Loucy (cell line): Measurements from ENCODE around the gene MMEL1.

Experiments
- H2AFZ ChIP-seq: fragments of 200-600 bp; sonication (generic); 2 replicates; pipeline ENCODE4 v1.6.0; 2016; ENCODE audit warnings: antibody characterized with exemption, mild to moderate bottlenecking, low read length, moderate library complexity
- H3F3A ChIP-seq: fragments of 200-600 bp; 2 replicates; pipeline ENCODE4 v1.6.0; 2016; ENCODE audit warnings: antibody characterized with exemption, low read depth, mild to moderate bottlenecking
- H3K27me3 ChIP-seq: fragments of 200-600 bp; sonication (generic); 2 replicates; pipeline ENCODE4 v1.6.1; 2014; ENCODE audit warnings: low read length, mild to moderate bottlenecking; ENCODE audit not compliant: insufficient read depth, poor library complexity, severe bottlenecking
- H3K36me3 ChIP-seq: fragments of 200-600 bp; sonication (generic); 2 replicates; pipeline ENCODE4 v1.6.1; 2016; ENCODE audit warnings: low read length; ENCODE audit not compliant: insufficient read depth
- H3K4me1 ChIP-seq: fragments of 200-600 bp; sonication (generic); 2 replicates; pipeline ENCODE4 v1.5.1; 2014; ENCODE audit warnings: low read length, mild to moderate bottlenecking; ENCODE audit not compliant: insufficient read depth, poor library complexity, severe bottlenecking
- H3K4me2 ChIP-seq: fragments of 200-600 bp; sonication (generic); 2 replicates; pipeline ENCODE4 v1.6.0; 2014; ENCODE audit warnings: antibody characterized with exemption, low read length, low read depth, mild to moderate bottlenecking; ENCODE audit not compliant: poor library complexity, severe bottlenecking
- H3K4me3 ChIP-seq: fragments of 200-600 bp; sonication (generic); 2 replicates; pipeline ENCODE4 v1.5.1; 2014; ENCODE audit warnings: low read length, mild to moderate bottlenecking, mixed read lengths; ENCODE audit not compliant: poor library complexity, severe bottlenecking
- H3K79me2 ChIP-seq: fragments of 200-600 bp; sonication (generic); 2 replicates; pipeline ENCODE4 v1.6.1; 2014; ENCODE audit warnings: low read length; ENCODE audit not compliant: insufficient read depth
- H3K9ac ChIP-seq: fragments of 200-600 bp; sonication (generic); 2 replicates; pipeline ENCODE4 v1.6.0; 2014; ENCODE audit warnings: mild to moderate bottlenecking, low read depth, low read length, moderate library complexity; ENCODE audit not compliant: poor library complexity, severe bottlenecking
- H3K9me2 ChIP-seq: fragments of 200-600 bp; sonication (generic); replicated peaks from 2 replicates; pipeline ENCODE4 v1.6.1; 2016; ENCODE audit warnings: low read depth, low read length, mixed read lengths
- H3K9me3 ChIP-seq: fragments of 200-600 bp; sonication (generic); 2 replicates; pipeline ENCODE4 v1.6.1; 2014; ENCODE audit warnings: mild to moderate bottlenecking, antibody characterized with exemption, low read length, low read depth; ENCODE audit not compliant: insufficient read depth
- H4K20me1 ChIP-seq: fragments of 200-600 bp; sonication (generic); 2 replicates; pipeline ENCODE4 v1.6.0; 2014; ENCODE audit warnings: antibody characterized with exemption, low read length, mild to moderate bottlenecking; ENCODE audit not compliant: insufficient read depth, poor library complexity, severe bottlenecking
- CTCF ChIP-seq: fragments of 200-600 bp; sonication (generic); conservative IDR thresholded peaks from 2 replicates; pipeline ENCODE4 v1.5.1; 2014; ENCODE audit warnings: mild to moderate bottlenecking, antibody characterized with exemption, low read length
- EZH2phosphoT487 ChIP-seq: fragments of 200-600 bp; IDR thresholded peaks from 2 replicates; pipeline ENCODE4 v1.6.1; 2018; ENCODE audit warnings: antibody characterized with exemption, mild to moderate bottlenecking, moderate library complexity, borderline replicate concordance

MMEL1 gene

GRCh38 chr1:2591233-2591580, 41.6 kb downstream of the MMEL1 start:
- no peaks in the 10 kb centered on the region for H3K36me3 ChIP-seq
- H3K4me2 ChIP-seq = no peak overlapping the region
- no peaks in the 10 kb centered on the region for H3K9me3 ChIP-seq
- H3K9me2 ChIP-seq = no peaks in the 10 kb centered on the region
- H3K27me3 ChIP-seq = no peaks in the 10 kb centered on the region
- peaks cover 3% of the 10 kb centered on the region for H4K20me1 ChIP-seq
- H3K4me3 ChIP-seq = no peak overlapping the region
- H3K4me1 ChIP-seq = peaks cover 8% of the 10 kb centered on the region
- TF ChIP-seq EZH2phosphoT487 (no peak), CTCF (no peak)
- no peak overlapping the region for H2AFZ ChIP-seq
- peaks cover 3% of the 10 kb centered on the region; the same call in 1 of the 2 replicates for H3K79me2 ChIP-seq
- no peaks in the 10 kb centered on the region for H3F3A ChIP-seq
- no peak overlapping the region for H3K9ac ChIP-seq

GRCh38 chr1:2590233-2591141, 42.3 kb downstream of the MMEL1 start:
- peaks cover 3% of the 10 kb centered on the region for H4K20me1 ChIP-seq
- peaks cover 11% of the 10 kb centered on the region for H3K4me1 ChIP-seq
- H3K9me2 ChIP-seq = no peaks in the 10 kb centered on the region
- no peaks in the 10 kb centered on the region for H3K27me3 ChIP-seq
- TF ChIP-seq EZH2phosphoT487 = no peak
- no peak for TF ChIP-seq CTCF
- H3K36me3 ChIP-seq = no peaks in the 10 kb centered on the region
- no peak overlapping the region for H3K4me3 ChIP-seq
- H2AFZ ChIP-seq = no peak overlapping the region
- peaks cover 3% of the 10 kb centered on the region; the same call in 1 of the 2 replicates for H3K79me2 ChIP-seq
- H3F3A ChIP-seq = no peaks in the 10 kb centered on the region
- no peak overlapping the region for H3K4me2 ChIP-seq
- no peak overlapping the region for H3K9ac ChIP-seq
- no peaks in the 10 kb centered on the region for H3K9me3 ChIP-seq

GRCh38 chr1:2589431-2590232, 43.2 kb downstream of the MMEL1 start:
- TF ChIP-seq CTCF (no peak), EZH2phosphoT487 (no peak)
- Histone ChIP-seq H4K20me1 (peaks cover 3% of the 10 kb centered on the region), H3K4me3 (no peak overlapping the region), H3F3A (no peaks in the 10 kb centered on the region), H3K9me3 (no peaks in the 10 kb centered on the region), H3K4me2 (no peak overlapping the region), H3K79me2 (peaks cover 7% of the 10 kb centered on the region; the same call in 1 of the 2 replicates), H2AFZ (no peak overlapping the region), H3K9me2 (no peaks in the 10 kb centered on the region), H3K4me1 (peaks cover 19% of the 10 kb centered on the region), H3K27me3 (no peaks in the 10 kb centered on the region), H3K36me3 (no peaks in the 10 kb centered on the region), H3K9ac (no peak overlapping the region)
